SK-N-SH (cell line): Measurements from ENCODE around the gene ARMH4. TPM values are rescaled to one million over a fixed set of nuclear protein-coding genes. Genes with fewer than 3 reads are reported as not detected.

Experiments used
- CTCF ChIA-PET: fragments of 300-600, 350-600 bp; formaldehyde crosslinking; extraction: SDS; loops from one replicate; lab custom pipeline; 2021; lab: Yijun Ruan, JAX
- POLR2A ChIA-PET: fragments of 350-600 bp; sonication (Branson Sonifier 250); formaldehyde crosslinking; extraction: SDS; loops from one replicate; lab custom pipeline; 2020; ENCODE audit warnings: antibody characterized with exemption, inconsistent platforms; lab: Yijun Ruan, JAX
- DNase-seq: peaks from one replicate; pipeline ENCODE4 v3.0.0; 2012
- H2AFZ ChIP-seq: fragments of 200-600 bp; sonication (generic); 2 replicates; pipeline ENCODE4 v1.8.1; 2016; ENCODE audit warnings: antibody characterized with exemption, mild to moderate bottlenecking, low read depth
- H3F3A ChIP-seq: fragments of 200-600 bp; sonication (generic); replicated peaks from 2 replicates; pipeline ENCODE3; 2016; ENCODE audit warnings: antibody characterized with exemption, mild to moderate bottlenecking; ENCODE audit not compliant: insufficient read depth
- H3K27ac ChIP-seq, 2 experiments: fragments of 200-500 bp in 1 of 2; fragments of 200-600 bp in 1 of 2; sonication (Bioruptor generic) in 1 of 2; sonication (generic), shearing (Covaris generic) in 1 of 2; 2 replicates each; pipeline versions ENCODE4 v1.5.1 to v1.6.1; 2014 to 2016; ENCODE audit warnings: low read depth in 2 of 2, inconsistent platforms in 1 of 2, low read length in 1 of 2, mild to moderate bottlenecking in 1 of 2, mixed read lengths in 1 of 2
- H3K27me3 ChIP-seq: fragments of 200-600 bp; sonication (generic), shearing (Covaris generic); 2 replicates; pipeline ENCODE4 v1.6.1; 2016; ENCODE audit warnings: mixed run types; ENCODE audit not compliant: insufficient read depth
- H3K36me3 ChIP-seq, 2 experiments: fragments of 200-500 bp in 1 of 2; fragments of 200-600 bp in 1 of 2; sonication (Bioruptor generic) in 1 of 2; sonication (generic) in 1 of 2; replicated peaks in 1 of 2; 2 replicates each; pipeline versions ENCODE3 to v1.5.1; 2014 to 2016; ENCODE audit warnings: low read length in 1 of 2, mild to moderate bottlenecking in 1 of 2; ENCODE audit not compliant: insufficient read depth in 2 of 2, control insufficient read depth in 1 of 2
- H3K4me1 ChIP-seq, 2 experiments: fragments of 200-500 bp in 1 of 2; fragments of 200-600 bp in 1 of 2; sonication (Bioruptor generic) in 1 of 2; sonication (generic), shearing (Covaris generic) in 1 of 2; 2 replicates each; pipeline versions ENCODE4 v1.5.1 to v1.6.1; 2014 to 2016; ENCODE audit warnings: low read depth in 1 of 2, low read length in 1 of 2, mixed run types in 1 of 2; ENCODE audit not compliant: insufficient read depth in 2 of 2, control insufficient read depth in 1 of 2
- H3K4me2 ChIP-seq: fragments of 200-600 bp; sonication (generic), shearing (Covaris generic); 2 replicates; pipeline ENCODE4 v1.6.1; 2017; ENCODE audit warnings: mixed run types
- H3K4me3 ChIP-seq, 2 experiments: fragments of 200-500 bp in 1 of 2; fragments of 200-600 bp in 1 of 2; sonication (Bioruptor generic) in 1 of 2; sonication (generic), shearing (Covaris generic) in 1 of 2; 2 replicates each; pipeline versions ENCODE4 v1.5.1 to v1.8.1; 2014 to 2016; ENCODE audit warnings: low read depth in 2 of 2, inconsistent platforms in 1 of 2, low read length in 1 of 2, mild to moderate bottlenecking in 1 of 2, mixed read lengths in 1 of 2, moderate library complexity in 1 of 2
- H3K79me2 ChIP-seq: fragments of 200-600 bp; sonication (generic); 2 replicates; pipeline ENCODE4 v1.8.1; 2017; ENCODE audit warnings: mild to moderate bottlenecking; ENCODE audit not compliant: insufficient read depth
- H3K9ac ChIP-seq: fragments of 200-600 bp; sonication (generic); 2 replicates; pipeline ENCODE4 v1.6.1; 2017; ENCODE audit warnings: mixed run types
- H3K9me2 ChIP-seq: fragments of 200-600 bp; sonication (generic); 2 replicates; pipeline ENCODE4 v1.6.1; 2017; ENCODE audit warnings: mixed run types
- H3K9me3 ChIP-seq: fragments of 200-600 bp; sonication (generic); 2 replicates; pipeline ENCODE4 v1.6.1; 2017; ENCODE audit warnings: mixed run types, mild to moderate bottlenecking, moderate library complexity
- H4K20me1 ChIP-seq: fragments of 200-600 bp; sonication (generic); 2 replicates; pipeline ENCODE4 v1.6.1; 2017; ENCODE audit warnings: mild to moderate bottlenecking, mixed run types; ENCODE audit not compliant: insufficient read depth
- ELF1 ChIP-seq: IDR thresholded peaks from 2 replicates; pipeline ENCODE4 v1.4.0; 2012
- EP300 ChIP-seq, 2 experiments: IDR thresholded peaks; 2 replicates each; pipeline versions ENCODE4 v1.4.0 to v1.6.1; 2012; ENCODE audit warnings: borderline replicate concordance in 1 of 2, low read depth in 1 of 2, low read length in 1 of 2
- EZH2phosphoT487 ChIP-seq: fragments of 200-600 bp; sonication (generic); IDR thresholded peaks from 2 replicates; pipeline ENCODE4 v1.6.1; 2017; ENCODE audit warnings: low read depth, mixed run types, mild to moderate bottlenecking, antibody characterized with exemption, moderate library complexity, borderline replicate concordance
- JUND ChIP-seq: IDR thresholded peaks from 2 replicates; pipeline ENCODE4 v1.4.0; 2012
- MXI1 ChIP-seq: IDR thresholded peaks from 2 replicates; pipeline ENCODE4 v1.6.1; 2012; ENCODE audit warnings: mild to moderate bottlenecking, low read depth, low read length, improper control_type of control experiment
- NFIC ChIP-seq: IDR thresholded peaks from 2 replicates; pipeline ENCODE4 v1.4.0; 2012; ENCODE audit warnings: borderline replicate concordance
- POLR2AphosphoS5 ChIP-seq: IDR thresholded peaks from 2 replicates; pipeline ENCODE4 v1.6.1; 2012; ENCODE audit warnings: low read depth, low read length
- RCOR1 ChIP-seq: fragments of 150-350 bp; IDR thresholded peaks from 2 replicates; pipeline ENCODE4 v1.6.1; 2017; ENCODE audit warnings: antibody characterized with exemption, low read length
- TAF1 ChIP-seq: IDR thresholded peaks from 2 replicates; pipeline ENCODE4 v1.6.1; 2012; ENCODE audit warnings: low read depth, mild to moderate bottlenecking, low read length, moderate library complexity, borderline replicate concordance
- YY1 ChIP-seq: IDR thresholded peaks from 2 replicates; pipeline ENCODE4 v1.4.0; 2012; ENCODE audit warnings: low read depth, mild to moderate bottlenecking
- WGBS: methylation state at CpG from one replicate; pipeline ENCODE4 v1.1.6; 2017; ENCODE audit warnings: low lambda C conversion rate; 5-methylcytosine and 5-hydroxymethylcytosine counted together
- polyA plus RNA-seq, 3 experiments: library from polyadenylated mRNA; depleted of rRNA; stranded (reverse); fragments of >200 nt; gene quantifications; 2 replicates each; pipeline ENCODE4 v1.2.3, GENCODE V29; 2012
- TF ChIP-seq, protein P1 (sequence below): IDR thresholded peaks from 2 replicates; pipeline ENCODE4 v1.4.0; 2012; ENCODE audit warnings: low read depth, borderline replicate concordance
- TF ChIP-seq, protein P2 (sequence below): IDR thresholded peaks from 2 replicates; pipeline ENCODE4 v1.4.0; 2012; ENCODE audit warnings: low read depth

Gene ARMH4
- polyA plus RNA-seq, 1 of the 3 experiments (the other 2 are of a cell fraction) = 0.39 TPM

DNA sequence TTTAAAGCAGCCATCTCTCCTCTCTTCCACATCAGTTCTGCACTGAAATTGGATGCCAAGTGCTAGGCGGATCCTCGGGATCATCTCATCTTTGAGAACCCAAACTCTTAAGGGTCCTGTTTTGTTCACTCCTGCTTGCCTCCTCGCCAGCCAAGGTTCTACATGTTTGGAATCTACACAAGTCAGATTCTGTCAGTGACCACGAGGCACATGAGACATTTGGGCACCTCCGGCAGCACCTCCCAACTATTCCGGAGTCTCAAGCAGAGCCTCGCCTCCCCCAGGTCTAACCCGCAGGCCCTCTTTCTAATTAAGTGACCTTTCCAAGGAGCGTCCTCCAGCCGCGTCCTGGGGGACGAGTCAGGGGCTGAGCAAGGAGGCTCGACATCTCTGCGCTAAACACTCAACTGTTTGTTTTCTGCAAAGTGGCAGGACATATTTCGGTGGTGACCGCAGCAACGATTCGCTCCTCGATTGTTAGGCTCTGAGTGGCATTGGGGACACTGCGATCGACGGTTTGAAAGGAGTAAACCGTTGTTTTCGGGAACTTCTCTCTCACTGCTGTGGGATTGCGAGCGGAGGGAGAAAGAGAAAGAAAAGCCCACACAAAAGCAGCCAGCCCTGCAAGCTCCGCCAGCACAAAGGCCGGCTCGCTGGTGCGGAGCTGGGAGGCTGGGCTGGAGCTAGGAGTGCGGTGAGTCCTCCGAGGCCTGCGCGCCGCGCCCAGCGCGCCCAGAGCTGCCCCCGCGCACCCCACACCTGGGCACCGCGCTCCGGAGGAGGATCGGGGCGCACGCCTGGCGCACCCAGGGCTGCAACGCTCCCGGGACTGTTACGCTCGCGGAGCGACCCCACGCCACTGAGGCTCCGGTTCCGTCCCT is 640 bp downstream of the ARMH4 start:
- peak; percentile 27 for DNase-seq
- TF ChIP-seq POLR2AphosphoS5 (no peak), EZH2phosphoT487 (0 out of 2 replicates have a peak, but pooled peaks have one; percentile 36)
- Histone ChIP-seq H3K79me2 (no peaks in the 10 kb centered on the region), H3K9me2 (no peaks in the 10 kb centered on the region), H3K9ac (peak overlapping the region; percentile 33; the same call in 1 of the 2 replicates), H2AFZ (peak overlapping the region; percentile 90; the same call in 1 of the 2 replicates), H3K27me3 (peaks cover 58% of the 10 kb centered on the region), H4K20me1 (no peaks in the 10 kb centered on the region), H3F3A (peaks cover 6% of the 10 kb centered on the region), H3K4me3 (peak overlapping the region; percentile 58 to 63), H3K9me3 (no peaks in the 10 kb centered on the region), H3K4me1 (peaks cover 0 to 8% of the 10 kb centered on the region in 2 experiments; a peak in 2 of 4 replicates), H3K4me2 (peak overlapping the region; percentile 83), H3K27ac (no peak overlapping the region), H3K36me3 (no peaks in the 10 kb centered on the region)
- 4% methylated on average over 23 of the region's 56 CpGs for WGBS
- CTCF ChIA-PET = interaction anchor here (2.2 to 2.3 kb wide), 2 partner anchors 14 kb away, joined by 6 to 10 read pairs; no protein-coding TSS in a partner anchor
- POLR2A ChIA-PET = no interaction called here

DNA sequence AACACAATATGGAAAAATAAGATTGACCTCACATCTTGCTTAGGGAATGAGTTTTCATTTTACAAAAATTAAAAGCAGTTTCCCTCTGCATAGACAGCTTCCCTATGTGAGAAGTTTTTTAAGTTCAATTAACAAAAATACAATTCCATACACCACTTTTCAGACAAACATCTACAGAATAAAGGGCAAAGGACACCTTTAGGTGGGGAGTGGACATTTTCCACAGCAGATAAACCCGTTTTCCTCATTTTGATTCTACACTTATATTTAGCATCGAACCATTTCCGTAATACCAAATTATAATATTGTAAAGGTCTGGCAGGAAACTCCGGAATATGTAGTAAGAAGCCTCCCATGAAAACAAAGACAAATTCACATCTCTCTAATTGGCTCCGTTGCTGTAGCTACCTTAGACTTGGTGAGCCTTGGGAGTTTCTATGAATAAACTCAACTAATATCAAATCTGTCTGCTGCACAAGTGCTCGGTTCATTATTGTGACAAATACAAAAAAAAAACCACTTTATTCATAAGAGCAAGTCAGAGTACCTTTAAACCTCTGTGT is 1.7 kb downstream of the ARMH4 start:
- 13% methylated on average over 6 of the region's 6 CpGs for WGBS
- Histone ChIP-seq H3K9me3 (no peaks in the 10 kb centered on the region), H3F3A (peaks cover 6% of the 10 kb centered on the region), H2AFZ (no peak overlapping the region), H3K4me3 (no peak overlapping the region), H3K4me2 (no peak overlapping the region), H4K20me1 (no peaks in the 10 kb centered on the region), H3K27me3 (peaks cover 60% of the 10 kb centered on the region), H3K27ac (no peak overlapping the region), H3K36me3 (no peaks in the 10 kb centered on the region), H3K79me2 (no peaks in the 10 kb centered on the region), H3K9ac (no peak overlapping the region), H3K9me2 (no peaks in the 10 kb centered on the region), H3K4me1 (peaks cover 0 to 8% of the 10 kb centered on the region in 2 experiments; a peak in 2 of 4 replicates)
- DNase-seq = no peak
- ChIA-PET CTCF (interaction anchor here (0.8 to 2.3 kb wide), 2 partner anchors 15 to 42 kb away, joined by 3 to 10 read pairs; no protein-coding TSS in a partner anchor), POLR2A (no interaction called here)
- TF ChIP-seq EZH2phosphoT487 = peak; percentile 62; the same call in 1 of the 2 replicates
- TF ChIP-seq, protein P1, sequence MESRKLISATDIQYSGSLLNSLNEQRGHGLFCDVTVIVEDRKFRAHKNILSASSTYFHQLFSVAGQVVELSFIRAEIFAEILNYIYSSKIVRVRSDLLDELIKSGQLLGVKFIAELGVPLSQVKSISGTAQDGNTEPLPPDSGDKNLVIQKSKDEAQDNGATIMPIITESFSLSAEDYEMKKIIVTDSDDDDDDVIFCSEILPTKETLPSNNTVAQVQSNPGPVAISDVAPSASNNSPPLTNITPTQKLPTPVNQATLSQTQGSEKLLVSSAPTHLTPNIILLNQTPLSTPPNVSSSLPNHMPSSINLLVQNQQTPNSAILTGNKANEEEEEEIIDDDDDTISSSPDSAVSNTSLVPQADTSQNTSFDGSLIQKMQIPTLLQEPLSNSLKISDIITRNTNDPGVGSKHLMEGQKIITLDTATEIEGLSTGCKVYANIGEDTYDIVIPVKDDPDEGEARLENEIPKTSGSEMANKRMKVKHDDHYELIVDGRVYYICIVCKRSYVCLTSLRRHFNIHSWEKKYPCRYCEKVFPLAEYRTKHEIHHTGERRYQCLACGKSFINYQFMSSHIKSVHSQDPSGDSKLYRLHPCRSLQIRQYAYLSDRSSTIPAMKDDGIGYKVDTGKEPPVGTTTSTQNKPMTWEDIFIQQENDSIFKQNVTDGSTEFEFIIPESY = no peak

DNA sequence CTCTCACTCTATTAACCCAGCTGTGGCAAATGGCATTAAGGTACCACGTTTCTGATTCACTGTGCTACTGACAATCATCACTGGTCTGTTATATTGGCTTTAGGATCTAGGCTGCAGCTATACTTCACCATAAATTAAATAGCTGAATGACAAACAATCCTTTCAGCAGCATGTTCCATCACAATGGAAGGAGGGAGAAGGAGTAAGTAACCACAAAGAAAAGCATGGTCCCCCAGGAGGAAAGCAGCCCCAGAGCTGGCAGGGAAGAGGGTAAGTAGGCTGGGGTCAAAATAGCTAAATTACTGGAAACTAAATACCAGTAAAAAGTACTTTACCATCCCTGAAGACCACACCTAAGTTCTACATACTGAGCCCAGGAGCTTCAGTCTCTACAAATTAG is 2.8 kb downstream of the ARMH4 start:
- WGBS = 7% methylated on average over 1 of the region's 1 CpG
- ChIA-PET POLR2A (no interaction called here), CTCF (interaction anchor here (2.3 kb wide), 1 partner anchor 16 kb away, joined by 10 read pairs; no protein-coding TSS in a partner anchor)
- no peak overlapping the region for H3K4me3 ChIP-seq
- H3K4me2 ChIP-seq = no peak overlapping the region
- no peaks in the 10 kb centered on the region for H3K36me3 ChIP-seq
- no peaks in the 10 kb centered on the region for H4K20me1 ChIP-seq
- TF ChIP-seq EP300 (IDR thresholded peaks at IDR 0.05; ENCODE audit: borderline replicate concordance in 1 of 2, low read depth in 1 of 2, low read length in 1 of 2) = no peak
- no peak for TF ChIP-seq YY1
- TF ChIP-seq ELF1 = no peak
- TF ChIP-seq RCOR1 = no peak
- TF ChIP-seq, protein P1 = no peak
- TF ChIP-seq TAF1 = no peak
- no peak for TF ChIP-seq NFIC
- no peak for TF ChIP-seq JUND
- TF ChIP-seq MXI1 = no peak
- TF ChIP-seq, protein P2, sequence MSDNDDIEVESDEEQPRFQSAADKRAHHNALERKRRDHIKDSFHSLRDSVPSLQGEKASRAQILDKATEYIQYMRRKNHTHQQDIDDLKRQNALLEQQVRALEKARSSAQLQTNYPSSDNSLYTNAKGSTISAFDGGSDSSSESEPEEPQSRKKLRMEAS = no peak
- peaks cover 0 to 8% of the 10 kb centered on the region in 2 experiments; a peak in 2 of 4 replicates for H3K4me1 ChIP-seq
- no peaks in the 10 kb centered on the region for H3K9me2 ChIP-seq
- H3F3A ChIP-seq = peaks cover 6% of the 10 kb centered on the region
- H3K9me3 ChIP-seq = no peaks in the 10 kb centered on the region
- DNase-seq = no peak
- H3K9ac ChIP-seq = no peak overlapping the region
- no peak overlapping the region for H2AFZ ChIP-seq
- peaks cover 60% of the 10 kb centered on the region for H3K27me3 ChIP-seq
- no peaks in the 10 kb centered on the region for H3K79me2 ChIP-seq
- no peak overlapping the region for H3K27ac ChIP-seq
